ENCODE data around the gene PLAAT5. TPM values are rescaled to one million over a fixed set of nuclear protein-coding genes. Genes with fewer than 3 reads are reported as not detected.
A peak's percentile ranks its signal among the peaks of the same experiment; 100 is the strongest.

PLAAT5 gene
- total RNA-seq, 1 donor from 2014 or later = 3.8 TPM

- peaks cover 3% of the 10 kb centered on the region for H3K27me3 Mint-ChIP-seq (ENCODE audit: unreplicated experiment)
- no peaks in the 10 kb centered on the region for H3K9me3 Mint-ChIP-seq (ENCODE audit: unreplicated experiment)
- DNase-seq (ENCODE audit: low spot score) = no peak
- H3K4me1 Mint-ChIP-seq (ENCODE audit: unreplicated experiment) = peaks cover 14% of the 10 kb centered on the region
- no peak overlapping the region for H3K27ac Mint-ChIP-seq (ENCODE audit: unreplicated experiment)
- TF ChIP-seq, protein P1, sequence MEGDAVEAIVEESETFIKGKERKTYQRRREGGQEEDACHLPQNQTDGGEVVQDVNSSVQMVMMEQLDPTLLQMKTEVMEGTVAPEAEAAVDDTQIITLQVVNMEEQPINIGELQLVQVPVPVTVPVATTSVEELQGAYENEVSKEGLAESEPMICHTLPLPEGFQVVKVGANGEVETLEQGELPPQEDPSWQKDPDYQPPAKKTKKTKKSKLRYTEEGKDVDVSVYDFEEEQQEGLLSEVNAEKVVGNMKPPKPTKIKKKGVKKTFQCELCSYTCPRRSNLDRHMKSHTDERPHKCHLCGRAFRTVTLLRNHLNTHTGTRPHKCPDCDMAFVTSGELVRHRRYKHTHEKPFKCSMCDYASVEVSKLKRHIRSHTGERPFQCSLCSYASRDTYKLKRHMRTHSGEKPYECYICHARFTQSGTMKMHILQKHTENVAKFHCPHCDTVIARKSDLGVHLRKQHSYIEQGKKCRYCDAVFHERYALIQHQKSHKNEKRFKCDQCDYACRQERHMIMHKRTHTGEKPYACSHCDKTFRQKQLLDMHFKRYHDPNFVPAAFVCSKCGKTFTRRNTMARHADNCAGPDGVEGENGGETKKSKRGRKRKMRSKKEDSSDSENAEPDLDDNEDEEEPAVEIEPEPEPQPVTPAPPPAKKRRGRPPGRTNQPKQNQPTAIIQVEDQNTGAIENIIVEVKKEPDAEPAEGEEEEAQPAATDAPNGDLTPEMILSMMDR (IDR thresholded peaks at IDR 0.05; ENCODE audit: unreplicated experiment) = no peak
- H3K36me3 Mint-ChIP-seq (ENCODE audit: low read depth, unreplicated experiment) = peaks cover 4% of the 10 kb centered on the region
- H3K4me3 Mint-ChIP-seq (ENCODE audit: unreplicated experiment) = no peak overlapping the region
These were observed 2.2 kb downstream of the PLAAT5 start for GRCh38 chr11:63488789-63489188.

DNA sequence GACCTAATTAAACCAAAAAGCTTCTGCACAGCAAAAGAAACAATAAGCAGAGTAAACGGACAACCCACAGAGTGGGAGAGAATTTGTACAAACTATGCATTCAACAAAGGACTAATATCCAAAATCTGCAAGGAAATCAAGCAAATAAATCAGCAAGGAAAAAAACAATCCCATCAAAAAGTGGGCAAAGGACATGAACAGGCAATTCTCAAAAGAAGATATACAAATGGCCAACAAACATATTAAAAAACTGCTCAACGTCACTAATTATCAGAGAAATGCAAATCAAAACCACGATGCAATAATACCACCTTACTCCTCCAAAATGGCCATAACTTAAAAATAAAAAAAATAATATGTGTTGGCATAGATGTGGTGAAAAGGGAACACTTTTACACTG, 5.2 kb downstream of the PLAAT5 start:
- peaks cover 4% of the 10 kb centered on the region for H3K36me3 Mint-ChIP-seq (ENCODE audit: low read depth, unreplicated experiment)
- H3K4me1 Mint-ChIP-seq (ENCODE audit: unreplicated experiment) = peaks cover 8% of the 10 kb centered on the region
- no peak for DNase-seq (ENCODE audit: low spot score)
- no peak overlapping the region for H3K27ac Mint-ChIP-seq (ENCODE audit: unreplicated experiment)
- H3K4me3 Mint-ChIP-seq (ENCODE audit: unreplicated experiment) = no peak overlapping the region
- TF ChIP-seq, protein P1 (IDR thresholded peaks at IDR 0.05; ENCODE audit: unreplicated experiment) = no peak
- peaks cover 5% of the 10 kb centered on the region for H3K27me3 Mint-ChIP-seq (ENCODE audit: unreplicated experiment)
- no peaks in the 10 kb centered on the region for H3K9me3 Mint-ChIP-seq (ENCODE audit: unreplicated experiment)

DNA sequence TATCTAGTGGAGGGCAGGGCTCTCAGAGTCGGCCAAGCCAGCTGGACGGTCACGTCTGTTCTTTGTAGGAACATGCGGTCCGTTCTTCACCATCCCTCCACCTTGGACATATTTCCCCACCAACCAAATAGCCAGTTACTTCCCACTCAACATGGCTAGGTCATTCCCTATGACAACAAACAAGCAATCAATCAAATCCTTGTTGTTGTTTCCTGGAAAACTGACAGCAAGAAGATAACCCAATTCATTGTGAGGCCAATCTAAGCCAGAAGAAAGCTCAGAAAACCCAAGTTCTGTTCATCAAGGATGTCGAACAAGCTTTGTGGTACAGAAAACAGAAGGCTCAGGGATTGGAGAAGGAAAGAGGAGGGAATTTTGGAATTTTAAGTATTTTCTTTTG, 10.9 kb downstream of the PLAAT5 start:
- Mint-ChIP-seq H3K4me3 (ENCODE audit: unreplicated experiment) (no peak overlapping the region), H3K27me3 (ENCODE audit: unreplicated experiment) (peaks cover 2% of the 10 kb centered on the region), H3K9me3 (ENCODE audit: unreplicated experiment) (peaks cover 4% of the 10 kb centered on the region), H3K36me3 (ENCODE audit: low read depth, unreplicated experiment) (peaks cover 10% of the 10 kb centered on the region), H3K4me1 (ENCODE audit: unreplicated experiment) (no peaks in the 10 kb centered on the region), H3K27ac (ENCODE audit: unreplicated experiment) (no peak overlapping the region)
- TF ChIP-seq, protein P1 (IDR thresholded peaks at IDR 0.05; ENCODE audit: unreplicated experiment) = no peak
- no peak for DNase-seq (ENCODE audit: low spot score)

- Mint-ChIP-seq H3K36me3 (ENCODE audit: low read depth, unreplicated experiment) (peaks cover 8% of the 10 kb centered on the region), H3K4me3 (ENCODE audit: unreplicated experiment) (no peak overlapping the region), H3K9me3 (ENCODE audit: unreplicated experiment) (peaks cover 4% of the 10 kb centered on the region), H3K27me3 (ENCODE audit: unreplicated experiment) (peaks cover 2% of the 10 kb centered on the region), H3K27ac (ENCODE audit: unreplicated experiment) (no peak overlapping the region), H3K4me1 (ENCODE audit: unreplicated experiment) (no peaks in the 10 kb centered on the region)
- DNase-seq (ENCODE audit: low spot score) = peak; percentile 40
- TF ChIP-seq, protein P1 (IDR thresholded peaks at IDR 0.05; ENCODE audit: unreplicated experiment) = peak; percentile 78
These were observed 12.1 kb downstream of the PLAAT5 start for GRCh38 chr11:63478896-63479295.

DNA sequence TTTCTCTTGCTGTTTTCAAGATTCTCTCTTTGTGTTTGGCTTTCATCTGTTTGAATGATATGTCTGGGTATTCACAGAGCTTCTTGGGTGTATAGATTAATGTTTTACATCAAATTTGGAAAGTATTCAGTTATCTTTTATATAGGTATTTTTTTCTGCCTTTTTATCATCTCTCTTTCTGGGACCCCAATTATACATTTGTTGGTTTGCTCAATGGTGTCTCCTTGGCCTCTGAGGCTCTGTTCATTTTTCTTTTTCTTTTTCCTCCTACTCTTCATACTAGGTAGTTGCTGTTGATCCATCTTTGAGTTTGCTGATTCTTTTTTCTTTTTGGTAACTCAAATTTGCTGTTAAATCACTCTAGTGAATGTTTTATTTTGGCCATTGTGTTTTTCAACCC, 14.3 kb downstream of the PLAAT5 start:
- H3K4me1 Mint-ChIP-seq (ENCODE audit: unreplicated experiment) = no peaks in the 10 kb centered on the region

More for the DNA sequence above, 14.3 kb downstream of the PLAAT5 start:
- Mint-ChIP-seq H3K36me3 (ENCODE audit: low read depth, unreplicated experiment) (peaks cover 8% of the 10 kb centered on the region), H3K9me3 (ENCODE audit: unreplicated experiment) (peaks cover 4% of the 10 kb centered on the region), H3K4me3 (ENCODE audit: unreplicated experiment) (no peak overlapping the region), H3K27ac (ENCODE audit: unreplicated experiment) (no peak overlapping the region), H3K27me3 (ENCODE audit: unreplicated experiment) (peaks cover 2% of the 10 kb centered on the region)
- no peak for DNase-seq (ENCODE audit: low spot score)
- TF ChIP-seq, protein P1 (IDR thresholded peaks at IDR 0.05; ENCODE audit: unreplicated experiment) = no peak

Data from endothelial cell (in vitro differentiated cells).